Stimulated activated CD8-positive, alpha-beta memory T cell treated with anti-CD3 and anti-CD28 coated beads, Interleukin-12 subunit alpha, Interleukin-12 subunit beta, amount 100 ng/mL, for 4 hours (primary cell): ENCODE measurements around the gene SLC25A48.

ENCODE experiments used
- DNase-seq: peaks from one replicate; pipeline ENCODE4 v3.0.0-alpha.2; 2020; ENCODE audit warnings: low read depth

Gene SLC25A48

GRCh38 chr5:135920199-135920598, 85.7 kb downstream of the SLC25A48 start:
- DNase-seq, result no peak

GRCh38 chr5:135921388-135921787, 86.9 kb downstream of the SLC25A48 start:
- DNase-seq, result no peak

- no peak for DNase-seq
Observed at GRCh38 chr5:135930029-135930948, 95.8 kb downstream of the SLC25A48 start.

- DNase-seq, result no peak
Observed at GRCh38 chr5:135930949-135931295, 96.5 kb downstream of the SLC25A48 start.

- DNase-seq, result no peak
Observed at GRCh38 chr5:135934939-135935338, 100.5 kb downstream of the SLC25A48 start.

- DNase-seq, result no peak
Observed at GRCh38 chr5:135937245-135937911, 102.9 kb downstream of the SLC25A48 start.
